GM18505 (cell line): ENCODE measurements around the gene TTLL4.
A peak's percentile ranks its signal among the peaks of the same experiment; 100 is the strongest.
"Not testable (repeated sequence)": the region's sequence is repeated elsewhere in the genome, so short reads cannot be mapped to it uniquely, and the experiment has no call there.

Source experiments
- ATAC-seq: cut with Tn5 transposase; IDR thresholded peaks from one replicate; pipeline ENCODE4 v1.9.1; 2021; ENCODE audit not compliant: unreplicated experiment
- POLR2A ChIP-seq: IDR thresholded peaks from 4 replicates; pipeline ENCODE4 v1.6.1; 2011; ENCODE audit warnings: borderline replicate concordance; ENCODE audit not compliant: insufficient read depth, insufficient read length; ENCODE audit errors: extremely low read depth

The TTLL4 gene

GRCh38 chr2:218710687-218711549, at the start of gene TTLL4:
Gene TTLL4 (plus strand): TSS chr2:218710835. CDS start chr2:218737677, 26,842 bp downstream.
- peak; percentile 88 for ATAC-seq
- TF ChIP-seq POLR2A, result peak; percentile 72

GRCh38 chr2:218662377-218662776, 48.3 kb upstream of the TTLL4 start:
- ATAC-seq, result no peak
- no peak for TF ChIP-seq POLR2A

- ATAC-seq, result no peak
- TF ChIP-seq POLR2A, result no peak
These were observed 47.8 kb upstream of the TTLL4 start for GRCh38 chr2:218662827-218663226.

- TF ChIP-seq POLR2A, result no peak
- no peak for ATAC-seq
These were observed 46.7 kb upstream of the TTLL4 start for GRCh38 chr2:218663901-218664300.

- no peak for ATAC-seq
- no peak for TF ChIP-seq POLR2A
These were observed 46.0 kb upstream of the TTLL4 start for GRCh38 chr2:218664653-218665052.

GRCh38 chr2:218671097-218671653, 39.5 kb upstream of the TTLL4 start:
- TF ChIP-seq POLR2A, result no peak
- no peak for ATAC-seq

- peak; percentile 93 for ATAC-seq
- TF ChIP-seq POLR2A, result peak; percentile 81
These were observed 38.7 kb upstream of the TTLL4 start, which contains the start of the genes RNF25 and STK36 for GRCh38 chr2:218671654-218672566. Gene RNF25 (minus strand): TSS chr2:218672002. CDS start chr2:218671970, 32 bp downstream. Gene STK36 (plus strand): TSS chr2:218672086. CDS start chr2:218672830, 744 bp downstream.

- no peak for ATAC-seq
- TF ChIP-seq POLR2A, result no peak
These were observed 31.5 kb upstream of the TTLL4 start for GRCh38 chr2:218679119-218679518.

- TF ChIP-seq POLR2A, result no peak
- no peak for ATAC-seq
These were observed 30.6 kb upstream of the TTLL4 start for GRCh38 chr2:218680061-218680460.

GRCh38 chr2:218687400-218688060, 23.1 kb upstream of the TTLL4 start:
- ATAC-seq, result not testable (repeated sequence)

GRCh38 chr2:218691234-218691633, 19.4 kb upstream of the TTLL4 start:
- TF ChIP-seq POLR2A, result no peak
- no peak for ATAC-seq

- no peak for ATAC-seq
- no peak for TF ChIP-seq POLR2A
These were observed 16.1 kb upstream of the TTLL4 start for GRCh38 chr2:218694405-218695145.
